Keratinocyte (primary cell): ENCODE measurements around the gene SLC17A4. TPM values are rescaled to one million over a fixed set of nuclear protein-coding genes. Genes with fewer than 3 reads are reported as not detected.
A peak's percentile ranks its signal among the peaks of the same experiment; 100 is the strongest.

Source experiments
- DNase-seq: peaks from one replicate; pipeline ENCODE4 v3.0.0-alpha.2; 2011; ENCODE audit warnings: low read depth, missing footprints, low spot score
- FAIRE-seq: peaks from 2 replicates; lab custom pipeline; 2011; peaks lifted over from hg19 to GRCh38; lab: Jason Lieb, UNC
- H2AFZ ChIP-seq: 2 replicates; pipeline ENCODE4 v1.6.0; 2012; ENCODE audit warnings: low read length, control low read depth, inconsistent platforms; ENCODE audit not compliant: control insufficient read depth
- H3K27ac ChIP-seq: 2 replicates; pipeline ENCODE4 v1.5.1; 2011; ENCODE audit warnings: low read length; ENCODE audit not compliant: control insufficient read depth, insufficient read depth
- H3K27me3 ChIP-seq: 3 replicates; pipeline ENCODE4 v1.6.0; 2011; ENCODE audit warnings: low read length; ENCODE audit not compliant: control insufficient read depth, insufficient read depth; ENCODE audit errors: extremely low read depth
- H3K36me3 ChIP-seq, 2 experiments: 2 replicates in 1 of 2; 3 replicates in 1 of 2; pipeline ENCODE4 v1.5.1; 2011; ENCODE audit warnings: low read length in 2 of 2, mild to moderate bottlenecking in 1 of 2; ENCODE audit not compliant: control insufficient read depth in 2 of 2, insufficient read depth in 2 of 2; ENCODE audit errors: extremely low read depth in 1 of 2
- H3K4me1 ChIP-seq: 3 replicates; pipeline ENCODE4 v1.5.1; 2011; ENCODE audit warnings: low read length; ENCODE audit not compliant: control insufficient read depth, insufficient read depth; ENCODE audit errors: extremely low read depth
- H3K4me2 ChIP-seq: 3 replicates; pipeline ENCODE4 v1.6.0; 2011; ENCODE audit warnings: low read depth, low read length; ENCODE audit not compliant: control insufficient read depth, insufficient read depth; ENCODE audit errors: extremely low read depth
- H3K4me3 ChIP-seq, 3 experiments: fragments of 200-600 bp in 1 of 3; sonication (generic) in 1 of 3; 2 replicates in 2 of 3; 3 replicates in 1 of 3; pipeline ENCODE4 v1.5.1; 2011 to 2016; ENCODE audit warnings: low read length in 3 of 3, mild to moderate bottlenecking in 3 of 3, control low read depth in 2 of 3, inconsistent platforms in 1 of 3, low read depth in 1 of 3, mixed read lengths in 1 of 3, mixed run types in 1 of 3, moderate library complexity in 1 of 3; ENCODE audit not compliant: control insufficient read depth in 2 of 3, insufficient read depth in 2 of 3; ENCODE audit errors: extremely low read depth in 1 of 3
- H3K79me2 ChIP-seq: 2 replicates; pipeline ENCODE4 v1.6.0; 2012; ENCODE audit warnings: low read length; ENCODE audit not compliant: control insufficient read depth, insufficient read depth
- H3K9ac ChIP-seq: 3 replicates; pipeline ENCODE4 v1.6.0; 2011; ENCODE audit warnings: low read length; ENCODE audit not compliant: control insufficient read depth, insufficient read depth; ENCODE audit errors: extremely low read depth
- H3K9me1 ChIP-seq: 3 replicates; pipeline ENCODE4 v1.6.0; 2011; ENCODE audit warnings: low read length; ENCODE audit not compliant: control insufficient read depth, insufficient read depth; ENCODE audit errors: extremely low read depth
- H3K9me3 ChIP-seq: 2 replicates; pipeline ENCODE4 v1.5.1; 2012; ENCODE audit warnings: low read depth, low read length; ENCODE audit not compliant: control insufficient read depth
- H4K20me1 ChIP-seq: 3 replicates; pipeline ENCODE4 v1.6.0; 2011; ENCODE audit warnings: low read length; ENCODE audit not compliant: control insufficient read depth, insufficient read depth; ENCODE audit errors: extremely low read depth
- CTCF ChIP-seq, 3 experiments: IDR thresholded peaks in 1 of 3; conservative IDR thresholded peaks in 1 of 3; optimal IDR thresholded peaks in 1 of 3; 2 replicates in 2 of 3; 3 replicates in 1 of 3; pipeline versions ENCODE3 to v1.5.1; 2011; ENCODE audit warnings: low read length in 3 of 3, mild to moderate bottlenecking in 3 of 3, moderate library complexity in 2 of 3, control low read depth in 1 of 3, inconsistent platforms in 1 of 3; ENCODE audit not compliant: insufficient read depth in 2 of 3; ENCODE audit errors: extremely low read depth in 1 of 3
- EZH2 ChIP-seq: IDR thresholded peaks from one replicate; pipeline ENCODE4 v1.6.1; 2012; ENCODE audit warnings: inconsistent platforms, mild to moderate bottlenecking, low read length, moderate library complexity
- dilution Hi-C: fragments of 300-500 bp; cut with MboI; formaldehyde crosslinking; loops from one replicate; pipeline ENCODE4 v1.7.0; 2020; ENCODE audit warnings: low sequenced_read_pairs; ENCODE audit not compliant: extremely low pct_ligation_motif_present
- polyA plus RNA-seq, 5 experiments: library from polyadenylated mRNA; depleted of rRNA in 3 of 5; stranded (reverse) in 3 of 5; stranded (forward) in 1 of 5; unstranded in 1 of 5; fragments of >200 nt; gene quantifications; 1 replicate in 1 of 5; 2 replicates in 3 of 5; 3 replicates in 1 of 5; pipeline versions ENCODE4 v1.2.1 to v1.2.3, GENCODE V29; 2011 to 2012; ENCODE audit warnings: missing spikeins in 2 of 5, low read depth in 1 of 5, low replicate concordance in 1 of 5

Gene SLC17A4
- polyA plus RNA-seq, 1 donor (not counting 4 experiments of a cell fraction or from before 2014, with no cell fraction given): not detected

- H3K27me3 ChIP-seq: peaks cover 2% of the 10 kb centered on the region
- no peak overlapping the region for H3K27ac ChIP-seq
- no peaks in the 10 kb centered on the region for H4K20me1 ChIP-seq
- dilution Hi-C loops: no loop called here
- no peak overlapping the region for H3K9ac ChIP-seq
- no peak for TF ChIP-seq CTCF (optimal IDR thresholded peaks at IDR 0.05 in 1 of 3, IDR thresholded peaks at IDR 0.05 in 1 of 3, conservative IDR thresholded peaks at IDR 0.05 in 1 of 3; ENCODE audit: extremely low read depth in 1 of 3, insufficient read depth in 2 of 3, low read length in 3 of 3)
- TF ChIP-seq EZH2: no peak
- no peak overlapping the region for H2AFZ ChIP-seq
- FAIRE-seq: peak; percentile 60
- H3K4me3 ChIP-seq: no peak overlapping the region
- no peaks in the 10 kb centered on the region for H3K36me3 ChIP-seq
- H3K9me1 ChIP-seq: no peaks in the 10 kb centered on the region
- no peaks in the 10 kb centered on the region for H3K4me1 ChIP-seq
- H3K79me2 ChIP-seq: no peaks in the 10 kb centered on the region
- no peaks in the 10 kb centered on the region for H3K9me3 ChIP-seq
- no peak for DNase-seq
- H3K4me2 ChIP-seq: no peak overlapping the region
Measured at GRCh38 chr6:25769983-25770382, 15.4 kb downstream of the SLC17A4 start.

- dilution Hi-C loops: no loop called here
- no peak for TF ChIP-seq CTCF (optimal IDR thresholded peaks at IDR 0.05 in 1 of 3, IDR thresholded peaks at IDR 0.05 in 1 of 3, conservative IDR thresholded peaks at IDR 0.05 in 1 of 3; ENCODE audit: extremely low read depth in 1 of 3, insufficient read depth in 2 of 3, low read length in 3 of 3)
- TF ChIP-seq EZH2: no peak
- Histone ChIP-seq H3K9ac (no peak overlapping the region), H3K79me2 (no peaks in the 10 kb centered on the region), H3K27me3 (peaks cover 2% of the 10 kb centered on the region), H3K4me3 (no peak overlapping the region), H3K4me1 (no peaks in the 10 kb centered on the region), H3K4me2 (no peak overlapping the region), H3K9me3 (no peaks in the 10 kb centered on the region), H3K27ac (no peak overlapping the region), H3K36me3 (no peaks in the 10 kb centered on the region), H2AFZ (no peak overlapping the region), H3K9me1 (no peaks in the 10 kb centered on the region), H4K20me1 (no peaks in the 10 kb centered on the region)
- DNase-seq: no peak
- FAIRE-seq: no peak
Measured at GRCh38 chr6:25774120-25774715, 19.7 kb downstream of the SLC17A4 start.
